ENCODE measurements around the gene TTC33.
"Not testable (repeated sequence)": the region's sequence is repeated elsewhere in the genome, so short reads cannot be mapped to it uniquely, and the experiment has no call there.

TTC33 gene

GRCh38 chr5:40755407-40756365 lies at the start of gene TTC33:
Gene TTC33, minus strand, starts transcription at chr5:40755961. Its CDS starts 8,943 bp downstream, at chr5:40747018.
- DNase-seq (ENCODE audit: low read depth), result peak; percentile 93

GRCh38 chr5:40801771-40802562 lies 46.2 kb upstream of the TTC33 start:
- no peak for DNase-seq (ENCODE audit: low read depth)

GRCh38 chr5:40799258-40799657 lies 43.5 kb upstream of the TTC33 start:
- peak; percentile 24 for DNase-seq (ENCODE audit: low read depth)

GRCh38 chr5:40798801-40799210 lies 43.0 kb upstream of the TTC33 start:
- peak; percentile 60 for DNase-seq (ENCODE audit: low read depth)

GRCh38 chr5:40798012-40798800 lies 42.4 kb upstream of the TTC33 start, which contains the start of gene PRKAA1:
Gene PRKAA1, minus strand, starts transcription at chr5:40798374. Its CDS starts 185 bp downstream, at chr5:40798189.
- peak; percentile 87 for DNase-seq (ENCODE audit: low read depth)

- DNase-seq (ENCODE audit: low read depth), result peak; percentile 58
These were observed 41.7 kb upstream of the TTC33 start for GRCh38 chr5:40797273-40798011.

GRCh38 chr5:40796487-40796889 lies 40.7 kb upstream of the TTC33 start:
- DNase-seq (ENCODE audit: low read depth), result peak; percentile 91

- DNase-seq (ENCODE audit: low read depth), result not testable (repeated sequence)
These were observed 39.1 kb upstream of the TTC33 start for GRCh38 chr5:40794877-40795276.

- DNase-seq (ENCODE audit: low read depth), result not testable (repeated sequence)
These were observed 38.6 kb upstream of the TTC33 start for GRCh38 chr5:40794340-40794739.

GRCh38 chr5:40792691-40793090 lies 36.9 kb upstream of the TTC33 start:
- not testable (repeated sequence) for DNase-seq (ENCODE audit: low read depth)

GRCh38 chr5:40791715-40792139 lies 36.0 kb upstream of the TTC33 start:
- no peak for DNase-seq (ENCODE audit: low read depth)

- peak; percentile 14 for DNase-seq (ENCODE audit: low read depth)
These were observed 35.3 kb upstream of the TTC33 start for GRCh38 chr5:40790947-40791593.

GRCh38 chr5:40788941-40789340 lies 33.2 kb upstream of the TTC33 start:
- DNase-seq (ENCODE audit: low read depth), result not testable (repeated sequence)

- no peak for DNase-seq (ENCODE audit: low read depth)
These were observed 32.2 kb upstream of the TTC33 start for GRCh38 chr5:40787986-40788385.

GRCh38 chr5:40786664-40787063 lies 30.9 kb upstream of the TTC33 start:
- DNase-seq (ENCODE audit: low read depth), result not testable (repeated sequence)

GRCh38 chr5:40784916-40785315 lies 29.2 kb upstream of the TTC33 start:
- DNase-seq (ENCODE audit: low read depth), result no peak

- DNase-seq (ENCODE audit: low read depth), result no peak
These were observed 28.4 kb upstream of the TTC33 start for GRCh38 chr5:40784027-40784653.

- peak; percentile 78 for DNase-seq (ENCODE audit: low read depth)
These were observed 26.2 kb upstream of the TTC33 start for GRCh38 chr5:40781843-40782409.

GRCh38 chr5:40780858-40781257 lies 25.1 kb upstream of the TTC33 start:
- DNase-seq (ENCODE audit: low read depth), result no peak

- DNase-seq (ENCODE audit: low read depth), result no peak
These were observed 24.4 kb upstream of the TTC33 start for GRCh38 chr5:40780199-40780598.
